ENCODE results near the gene LOXL3.

- TF ChIP-seq CTCF (optimal IDR thresholded peaks at IDR 0.05 in 1 of 3, IDR thresholded peaks at IDR 0.05 in 1 of 3, conservative IDR thresholded peaks at IDR 0.05 in 1 of 3; ENCODE audit: extremely low read depth in 1 of 3, insufficient read depth in 2 of 3, low read length in 3 of 3), result no peak
- no peak for TF ChIP-seq EZH2 (IDR thresholded peaks at IDR 0.05; ENCODE audit: low read length)
These were observed 31.2 kb downstream of the LOXL3 start for GRCh38 chr2:74522516-74522915.

Measured in keratinocyte (primary cell).